Ishikawa (cell line): ENCODE data around the gene RAD52.

Experiments used
- CEBPB ChIP-seq: IDR thresholded peaks from 2 replicates; pipeline ENCODE4 v1.6.1; 2012
- CREB1 ChIP-seq: IDR thresholded peaks from 2 replicates; pipeline ENCODE4 v1.6.1; 2012; ENCODE audit warnings: low read depth
- EGR1 ChIP-seq: IDR thresholded peaks from 2 replicates; pipeline ENCODE4 v1.6.1; 2012
- EP300 ChIP-seq: IDR thresholded peaks from 2 replicates; pipeline ENCODE4 v1.6.1; 2012; ENCODE audit warnings: borderline replicate concordance
- FOXM1 ChIP-seq: IDR thresholded peaks from 2 replicates; pipeline ENCODE4 v1.6.1; 2012; ENCODE audit warnings: low read depth, borderline replicate concordance
- NFIC ChIP-seq: IDR thresholded peaks from 2 replicates; pipeline ENCODE4 v1.6.1; 2012
- RAD21 ChIP-seq: IDR thresholded peaks from 2 replicates; pipeline ENCODE4 v1.6.1; 2012; ENCODE audit warnings: low read depth
- TAF1 ChIP-seq: IDR thresholded peaks from 2 replicates; pipeline ENCODE4 v1.6.1; 2012; ENCODE audit warnings: low read depth, mild to moderate bottlenecking
- TCF12 ChIP-seq: IDR thresholded peaks from 2 replicates; pipeline ENCODE4 v1.6.1; 2012; ENCODE audit warnings: low read depth
- TEAD4 ChIP-seq: IDR thresholded peaks from 2 replicates; pipeline ENCODE4 v1.6.1; 2012
- YY1 ChIP-seq: IDR thresholded peaks from 2 replicates; pipeline ENCODE4 v1.6.1; 2012; ENCODE audit warnings: low read depth
- ZBTB7A ChIP-seq: IDR thresholded peaks from 2 replicates; pipeline ENCODE4 v1.6.1; 2012; ENCODE audit warnings: low read depth
- TF ChIP-seq, protein P1 (sequence below): IDR thresholded peaks from 2 replicates; pipeline ENCODE4 v1.6.1; 2012
- TF ChIP-seq, protein P2 (sequence below): IDR thresholded peaks from 2 replicates; pipeline ENCODE4 v1.6.1; 2012; ENCODE audit warnings: low read depth, mild to moderate bottlenecking
- TF ChIP-seq, protein P3 (sequence below): IDR thresholded peaks from 2 replicates; pipeline ENCODE4 v1.6.1; 2012

The RAD52 gene

DNA sequence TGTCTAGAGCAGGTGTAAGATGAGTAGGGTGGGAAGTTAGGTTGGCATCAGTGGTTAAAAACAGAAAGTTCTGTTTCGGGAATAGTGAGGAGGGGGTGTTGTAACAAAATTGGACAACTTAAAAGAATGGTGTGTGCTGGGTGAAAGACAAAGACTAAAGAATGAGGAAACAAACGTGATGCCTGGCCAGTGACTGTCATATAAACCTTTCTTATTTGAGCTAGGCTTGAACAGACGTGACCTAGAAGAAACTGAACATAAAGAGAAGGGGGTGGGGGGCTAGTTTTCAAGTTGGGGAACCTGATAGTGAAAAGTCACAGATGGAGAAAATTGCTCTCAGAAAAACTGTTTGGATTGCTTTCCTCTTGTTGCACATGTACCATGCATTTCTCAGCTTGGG lies 39.6 kb downstream of the RAD52 start:
- no peak for TF ChIP-seq EGR1
- TF ChIP-seq, protein P1, sequence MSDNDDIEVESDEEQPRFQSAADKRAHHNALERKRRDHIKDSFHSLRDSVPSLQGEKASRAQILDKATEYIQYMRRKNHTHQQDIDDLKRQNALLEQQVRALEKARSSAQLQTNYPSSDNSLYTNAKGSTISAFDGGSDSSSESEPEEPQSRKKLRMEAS, result no peak
- no peak for TF ChIP-seq TEAD4
- TF ChIP-seq CREB1, result no peak
- TF ChIP-seq, protein P2, sequence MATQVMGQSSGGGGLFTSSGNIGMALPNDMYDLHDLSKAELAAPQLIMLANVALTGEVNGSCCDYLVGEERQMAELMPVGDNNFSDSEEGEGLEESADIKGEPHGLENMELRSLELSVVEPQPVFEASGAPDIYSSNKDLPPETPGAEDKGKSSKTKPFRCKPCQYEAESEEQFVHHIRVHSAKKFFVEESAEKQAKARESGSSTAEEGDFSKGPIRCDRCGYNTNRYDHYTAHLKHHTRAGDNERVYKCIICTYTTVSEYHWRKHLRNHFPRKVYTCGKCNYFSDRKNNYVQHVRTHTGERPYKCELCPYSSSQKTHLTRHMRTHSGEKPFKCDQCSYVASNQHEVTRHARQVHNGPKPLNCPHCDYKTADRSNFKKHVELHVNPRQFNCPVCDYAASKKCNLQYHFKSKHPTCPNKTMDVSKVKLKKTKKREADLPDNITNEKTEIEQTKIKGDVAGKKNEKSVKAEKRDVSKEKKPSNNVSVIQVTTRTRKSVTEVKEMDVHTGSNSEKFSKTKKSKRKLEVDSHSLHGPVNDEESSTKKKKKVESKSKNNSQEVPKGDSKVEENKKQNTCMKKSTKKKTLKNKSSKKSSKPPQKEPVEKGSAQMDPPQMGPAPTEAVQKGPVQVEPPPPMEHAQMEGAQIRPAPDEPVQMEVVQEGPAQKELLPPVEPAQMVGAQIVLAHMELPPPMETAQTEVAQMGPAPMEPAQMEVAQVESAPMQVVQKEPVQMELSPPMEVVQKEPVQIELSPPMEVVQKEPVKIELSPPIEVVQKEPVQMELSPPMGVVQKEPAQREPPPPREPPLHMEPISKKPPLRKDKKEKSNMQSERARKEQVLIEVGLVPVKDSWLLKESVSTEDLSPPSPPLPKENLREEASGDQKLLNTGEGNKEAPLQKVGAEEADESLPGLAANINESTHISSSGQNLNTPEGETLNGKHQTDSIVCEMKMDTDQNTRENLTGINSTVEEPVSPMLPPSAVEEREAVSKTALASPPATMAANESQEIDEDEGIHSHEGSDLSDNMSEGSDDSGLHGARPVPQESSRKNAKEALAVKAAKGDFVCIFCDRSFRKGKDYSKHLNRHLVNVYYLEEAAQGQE, result no peak
- no peak for TF ChIP-seq RAD21
- no peak for TF ChIP-seq EP300
- TF ChIP-seq NFIC, result no peak
- TF ChIP-seq, protein P3, sequence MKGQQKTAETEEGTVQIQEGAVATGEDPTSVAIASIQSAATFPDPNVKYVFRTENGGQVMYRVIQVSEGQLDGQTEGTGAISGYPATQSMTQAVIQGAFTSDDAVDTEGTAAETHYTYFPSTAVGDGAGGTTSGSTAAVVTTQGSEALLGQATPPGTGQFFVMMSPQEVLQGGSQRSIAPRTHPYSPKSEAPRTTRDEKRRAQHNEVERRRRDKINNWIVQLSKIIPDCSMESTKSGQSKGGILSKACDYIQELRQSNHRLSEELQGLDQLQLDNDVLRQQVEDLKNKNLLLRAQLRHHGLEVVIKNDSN, result no peak

DNA sequence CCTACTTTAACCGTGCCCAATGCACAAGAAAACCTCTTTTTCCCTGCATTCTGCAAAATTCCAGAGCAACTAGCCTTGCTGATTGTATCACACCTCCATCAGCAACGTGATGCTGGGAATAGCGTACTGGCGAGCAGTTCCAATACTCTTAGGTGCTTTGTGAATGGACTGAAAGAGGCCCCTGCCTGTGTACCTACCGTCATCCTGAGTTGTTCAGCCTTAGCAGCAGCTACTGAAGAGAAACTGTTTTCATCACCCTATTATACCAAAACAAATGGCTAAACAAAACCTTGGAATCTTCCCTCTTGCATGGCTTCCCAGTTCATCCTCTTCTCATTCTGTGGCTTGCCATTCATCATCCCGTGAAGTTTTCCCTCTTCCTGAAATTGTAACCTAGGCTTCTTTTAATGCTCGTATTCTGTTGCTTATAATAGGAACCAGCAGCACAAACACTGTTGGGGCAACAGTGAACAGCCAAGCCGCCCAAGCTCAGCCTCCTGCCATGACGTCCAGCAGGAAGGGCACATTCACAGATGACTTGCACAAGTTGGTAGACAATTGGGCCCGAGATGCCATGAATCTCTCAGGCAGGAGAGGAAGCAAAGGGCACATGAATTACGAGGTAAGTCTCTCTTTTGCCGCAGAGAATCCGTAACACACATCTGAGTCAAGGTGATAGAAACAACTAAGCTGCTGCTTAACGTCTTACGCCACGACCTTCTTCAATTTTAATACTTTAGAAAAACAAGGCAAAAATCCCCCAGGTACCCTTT lies 41.9 kb downstream of the RAD52 start:
- TF ChIP-seq NFIC, result no peak
- TF ChIP-seq CREB1, result no peak
- no peak for TF ChIP-seq TCF12

DNA sequence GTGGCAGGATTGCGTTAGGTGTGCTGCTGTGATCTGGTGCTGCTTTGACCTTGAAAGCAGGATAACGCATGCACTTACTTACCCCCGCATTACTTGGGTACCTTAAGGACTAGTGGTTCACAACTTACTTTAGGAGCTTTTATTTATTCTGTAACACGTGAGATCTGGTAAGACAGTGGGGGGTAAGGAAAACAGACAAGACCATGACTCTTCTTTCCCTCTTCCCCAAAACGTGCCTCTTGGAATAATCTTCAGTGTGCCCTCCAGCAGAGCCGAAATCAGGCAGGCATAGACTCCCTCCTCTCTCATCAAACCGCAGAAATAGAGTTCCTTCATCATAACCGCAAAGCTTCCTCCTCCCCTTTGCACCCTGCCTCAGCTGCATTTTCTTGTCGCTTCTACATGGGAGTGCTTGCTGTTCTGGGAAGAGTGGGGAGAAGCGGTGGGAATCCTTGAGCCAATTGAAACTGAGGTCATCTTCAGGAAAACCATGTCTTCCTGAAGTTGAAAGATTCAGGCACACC lies 43.4 kb downstream of the RAD52 start:
- no peak for TF ChIP-seq RAD21
- no peak for TF ChIP-seq FOXM1
- TF ChIP-seq TAF1, result no peak
- no peak for TF ChIP-seq NFIC

DNA sequence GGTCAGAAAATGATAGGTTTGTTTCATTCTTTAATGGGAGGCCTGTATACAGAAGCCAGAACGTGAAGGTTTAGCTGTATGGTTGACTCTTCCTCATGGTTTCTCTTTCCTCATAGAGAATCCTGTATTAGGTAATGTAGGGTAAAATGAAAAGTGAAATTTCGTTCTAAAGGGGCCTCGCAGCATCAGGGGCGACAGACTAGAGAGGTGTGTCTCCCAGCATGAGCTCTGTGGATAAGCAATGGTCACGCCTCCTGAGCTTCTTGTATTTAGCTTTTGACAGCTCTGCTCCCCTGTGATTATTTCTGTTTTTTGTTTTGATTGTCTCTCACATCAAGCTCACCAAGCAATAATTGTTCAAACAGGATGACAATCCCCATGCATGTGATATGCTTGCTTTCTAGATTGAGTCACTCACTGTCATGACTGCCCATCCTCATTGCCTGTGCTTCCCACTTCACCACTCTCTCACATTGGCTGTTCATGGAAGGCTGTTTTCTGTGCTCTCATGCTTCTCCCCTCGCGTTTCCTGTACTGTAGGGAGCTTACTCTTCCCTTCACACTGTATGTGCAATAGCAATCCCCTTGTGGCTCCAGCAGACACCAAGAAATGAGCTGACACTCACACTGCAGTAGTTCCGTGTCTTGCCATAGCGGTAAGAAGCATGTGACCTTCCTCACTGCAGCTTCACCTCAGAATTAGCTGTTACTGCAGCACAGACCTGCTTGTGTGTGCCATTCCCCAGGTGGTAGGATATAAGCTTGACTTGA lies 44.0 kb downstream of the RAD52 start:
- TF ChIP-seq EP300 (no peak), CEBPB (no peak), CREB1 (no peak), TAF1 (no peak), TCF12 (no peak), RAD21 (no peak), TEAD4 (no peak), ZBTB7A (no peak), FOXM1 (no peak), YY1 (no peak), EGR1 (no peak), NFIC (no peak)
- TF ChIP-seq, protein P3, result no peak
- TF ChIP-seq, protein P1, result no peak
- TF ChIP-seq, protein P2, result no peak

DNA sequence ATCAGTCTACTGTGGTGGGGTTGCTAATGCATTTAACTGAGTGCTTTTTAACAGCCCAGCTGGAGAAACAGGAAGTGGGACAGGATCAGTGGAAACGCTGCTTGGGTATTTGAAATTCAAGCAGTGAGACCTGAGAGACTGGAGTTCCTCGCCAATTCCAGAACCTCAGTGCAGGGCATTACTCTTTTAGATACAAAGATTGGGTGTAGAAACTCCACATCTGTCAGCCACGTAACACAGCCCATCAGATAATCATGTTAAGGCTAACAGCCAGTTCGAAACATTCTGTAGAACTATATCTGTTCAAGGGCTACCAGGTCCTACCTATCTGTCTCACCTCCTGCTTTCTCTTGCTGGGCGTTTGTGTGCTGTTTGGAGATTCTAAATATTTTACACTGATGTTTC lies 45.5 kb downstream of the RAD52 start:
- TF ChIP-seq, protein P1, result no peak
- TF ChIP-seq FOXM1, result no peak

DNA sequence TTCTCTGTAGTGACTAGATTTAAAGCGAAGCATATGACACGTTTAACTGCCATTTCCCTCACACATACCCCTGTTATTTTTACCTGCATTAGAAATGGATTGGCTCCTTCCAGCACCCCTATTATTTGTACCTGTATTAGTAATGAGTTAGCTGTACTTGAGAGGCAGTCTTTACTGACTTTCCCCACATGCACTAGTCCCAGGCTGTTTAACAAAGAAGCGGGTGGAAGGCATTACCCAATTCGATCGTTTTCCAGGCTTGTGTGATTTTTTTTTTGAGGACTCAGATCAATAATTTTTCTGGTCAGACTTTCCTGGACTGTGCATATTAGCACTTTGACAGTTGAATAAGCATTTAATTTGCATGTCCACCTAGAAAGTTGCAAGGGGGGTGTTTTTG lies 46.4 kb downstream of the RAD52 start:
- no peak for TF ChIP-seq TAF1
- no peak for TF ChIP-seq NFIC
- TF ChIP-seq TEAD4, result no peak
- TF ChIP-seq EGR1, result no peak
- TF ChIP-seq, protein P3, result no peak
- TF ChIP-seq EP300, result no peak
- TF ChIP-seq, protein P1, result no peak
